Kasumi-1 (cell line): ENCODE data around the gene GLUL.

Source experiments
- DNase-seq, 2 experiments: peaks; one replicate each; lab custom pipeline; 2025; lab: John Stamatoyannopoulos, UW

GLUL gene

DNA sequence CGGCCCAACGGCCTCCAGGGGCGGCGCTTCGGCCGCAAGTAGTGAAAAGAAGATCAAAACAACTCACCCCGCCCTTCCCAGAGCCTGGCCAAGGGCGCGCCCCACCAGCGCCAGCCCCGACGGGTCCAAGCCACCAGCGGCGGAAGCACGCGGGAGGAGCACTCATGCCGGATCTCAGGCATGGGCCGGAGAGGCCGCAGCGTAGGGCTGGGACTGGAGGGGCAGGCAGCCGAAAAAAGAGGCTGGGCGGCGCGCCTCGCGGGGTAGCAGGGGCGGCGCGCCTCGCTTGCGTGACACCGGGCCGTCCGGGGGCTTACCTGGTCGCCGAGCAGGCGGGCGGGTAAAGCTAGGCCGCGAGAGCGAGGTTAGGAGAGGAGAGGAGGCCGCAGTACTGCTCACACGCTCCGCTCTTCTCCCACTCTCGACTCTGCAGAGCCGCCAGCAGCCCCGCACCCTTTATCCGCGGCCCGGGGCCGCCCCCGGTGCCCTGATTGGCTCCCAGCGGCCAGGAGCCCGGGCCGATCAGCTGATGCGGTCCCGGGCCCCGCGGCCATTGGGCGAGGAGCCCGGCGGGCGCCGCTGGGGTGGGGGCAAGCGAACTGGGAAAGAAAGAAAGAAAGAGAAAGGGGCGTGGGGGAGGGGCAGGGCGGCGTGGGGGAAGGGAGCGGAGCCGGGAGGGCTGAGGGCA lies at the start of gene GLUL:
Gene GLUL, minus strand, starts transcription at position 429 of the 688 bp plus-strand sequence. CDS start 3,053 bp downstream, outside the sequence.
- DNase-seq: peak; percentile 88 to 93

DNA sequence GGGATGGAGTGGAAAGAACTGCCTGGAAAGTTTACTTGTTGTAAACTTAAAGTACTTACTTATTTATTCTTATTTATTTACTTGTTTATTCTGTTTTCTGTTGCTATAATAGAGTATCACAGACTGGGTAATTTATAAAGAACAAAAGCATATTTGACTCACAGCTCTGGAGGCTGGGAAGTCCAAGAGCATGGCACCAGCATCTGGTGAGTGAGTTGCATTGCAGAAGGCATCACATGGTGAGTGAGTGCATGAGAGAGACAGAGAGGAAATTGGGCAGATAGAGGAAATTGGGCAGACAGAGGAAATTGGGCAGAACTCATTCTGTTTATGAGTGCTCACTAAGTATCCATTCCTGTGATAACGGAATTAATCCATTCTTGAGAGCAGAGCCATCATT lies 46.7 kb upstream of the GLUL start:
- DNase-seq: no peak

DNA sequence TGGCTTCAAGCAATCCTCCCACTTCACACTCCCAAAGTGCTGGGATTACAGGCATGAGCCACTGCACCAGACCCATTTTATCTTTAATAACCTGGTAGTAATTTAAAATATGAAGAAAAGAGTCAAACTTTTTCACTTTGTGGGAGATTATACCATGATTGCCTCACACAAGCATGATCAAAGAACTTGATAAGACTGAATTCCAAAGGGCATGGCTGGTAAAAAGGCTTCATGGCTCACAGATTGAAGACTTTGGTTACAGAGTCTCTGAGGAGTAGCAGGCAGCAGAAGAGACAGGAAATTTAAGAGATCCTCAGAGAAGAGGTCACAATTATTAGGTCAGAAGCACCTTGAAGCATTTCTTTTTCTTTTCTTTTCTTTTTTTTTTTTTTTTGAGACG lies 42.0 kb upstream of the GLUL start:
- DNase-seq: no peak

DNA sequence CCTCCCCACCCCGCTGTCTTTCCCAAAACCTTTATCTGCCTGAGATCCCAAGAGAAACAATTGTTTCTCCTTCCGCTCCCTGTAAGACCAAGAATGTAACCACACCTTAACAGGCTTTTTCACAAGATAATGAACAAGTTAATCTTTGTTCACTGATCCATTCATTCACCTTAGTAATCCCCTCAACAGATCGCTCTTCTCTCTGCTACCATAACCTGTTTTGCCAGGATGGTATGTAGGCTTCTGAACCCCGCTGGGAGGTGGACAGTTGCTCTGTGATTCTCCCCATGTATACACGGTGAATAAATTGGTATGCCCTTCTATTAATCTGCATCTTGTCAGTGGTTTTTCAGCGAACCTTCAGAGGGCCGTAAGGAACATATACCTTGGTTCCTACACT lies 39.7 kb upstream of the GLUL start:
- DNase-seq: no peak

DNA sequence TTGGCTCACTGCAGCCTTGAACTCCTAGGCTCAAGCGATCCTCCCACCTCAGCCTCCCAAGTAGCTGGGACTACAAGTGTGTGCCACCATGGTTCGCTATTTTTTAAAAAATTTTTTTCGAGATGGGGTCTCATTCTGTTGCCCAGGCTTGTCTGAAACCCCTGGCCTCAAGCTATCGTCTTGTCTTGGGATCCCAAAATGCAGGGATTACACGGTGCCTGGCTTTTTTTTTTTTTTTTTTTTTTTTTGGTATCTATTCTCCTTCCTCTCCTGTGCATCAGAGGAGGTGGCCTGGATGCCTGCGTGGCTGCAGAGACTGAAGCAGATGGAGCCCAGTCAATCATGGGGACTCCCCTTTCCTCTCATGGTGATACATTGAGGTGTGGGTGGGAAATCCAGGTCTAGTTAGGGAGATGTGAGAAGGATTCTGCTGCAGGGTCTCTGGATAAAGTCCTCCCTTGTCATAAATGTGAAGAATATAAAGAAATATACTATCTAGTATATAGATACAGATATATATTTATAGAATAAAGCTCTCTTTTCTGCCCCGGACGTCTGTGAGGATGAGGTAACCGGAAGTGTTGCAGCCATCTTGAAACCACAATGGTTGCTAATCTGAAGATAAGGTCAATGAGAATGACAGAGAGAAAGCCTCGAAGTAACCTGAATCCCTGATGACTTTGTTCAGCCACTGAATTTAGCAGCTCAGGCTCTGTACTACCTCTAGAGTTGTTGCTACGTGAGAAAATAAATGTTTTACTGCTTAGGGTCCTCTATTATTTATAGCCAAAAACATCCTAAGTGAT lies 38.9 kb upstream of the GLUL start:
- DNase-seq: peak; percentile 88 to 89

DNA sequence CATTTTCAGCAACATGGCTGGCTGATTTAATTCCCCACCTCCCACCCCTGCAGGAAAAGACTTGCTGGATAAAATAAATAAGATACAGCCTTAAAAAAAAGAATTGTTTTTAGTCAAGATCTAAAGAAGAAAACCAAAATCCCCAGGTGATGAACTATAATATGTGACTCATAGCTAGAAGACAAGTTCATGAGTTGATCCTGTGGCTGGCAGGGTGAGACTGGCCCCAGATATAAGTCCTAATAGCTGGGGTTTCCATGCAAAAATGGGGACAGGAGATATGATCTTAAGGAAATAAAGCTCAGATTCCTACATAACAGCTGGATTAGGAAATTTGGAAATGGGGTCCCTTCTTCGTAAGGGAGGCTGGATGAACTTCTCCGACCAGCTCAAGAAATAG lies 36.5 kb upstream of the GLUL start:
- DNase-seq: no peak

DNA sequence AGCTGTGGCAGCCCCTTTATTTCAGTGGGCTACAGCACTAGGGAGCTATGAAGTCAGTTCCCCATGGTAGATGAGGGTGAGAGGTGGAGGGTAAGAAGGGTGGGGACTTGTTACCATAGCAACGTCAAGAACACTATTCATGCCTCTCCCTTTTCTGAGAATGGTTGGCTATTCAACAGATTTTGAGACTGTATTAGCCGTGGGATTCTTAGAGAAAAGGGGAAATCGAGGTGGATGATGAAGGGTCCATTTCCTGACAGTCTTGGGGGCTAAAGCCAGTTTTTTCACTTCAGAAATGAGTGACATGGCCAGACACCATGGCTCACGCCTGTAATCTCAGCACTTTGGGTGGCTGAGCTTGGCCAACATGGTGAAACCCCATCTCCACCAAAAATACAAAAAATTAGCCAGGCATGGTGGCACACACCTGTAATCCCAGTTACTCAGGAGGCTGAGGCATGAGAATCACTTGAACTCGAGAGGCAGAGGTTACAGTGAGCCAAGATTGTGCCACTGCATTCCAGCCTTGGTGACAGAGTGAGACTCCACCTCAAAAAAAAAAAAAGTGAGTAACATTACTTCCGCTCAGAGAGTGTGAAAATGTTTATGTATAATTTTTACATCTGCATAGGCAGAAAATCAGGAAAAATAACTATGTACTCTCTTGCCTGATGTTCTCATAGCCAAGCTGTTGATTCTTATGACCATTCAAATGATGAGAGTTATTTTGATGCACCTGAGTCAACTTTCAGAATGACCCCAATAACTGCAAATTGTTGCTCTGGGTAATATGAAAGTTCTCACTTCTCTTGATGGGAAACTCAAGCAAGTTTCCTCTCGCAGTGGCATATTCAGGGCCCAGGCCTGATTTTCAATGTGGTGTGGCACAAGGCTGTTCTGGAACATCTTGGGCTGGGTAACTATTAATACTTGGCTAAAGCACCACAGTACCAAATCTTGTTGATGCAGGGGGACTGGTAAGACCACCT lies 35.1 kb upstream of the GLUL start:
- DNase-seq: no peak

DNA sequence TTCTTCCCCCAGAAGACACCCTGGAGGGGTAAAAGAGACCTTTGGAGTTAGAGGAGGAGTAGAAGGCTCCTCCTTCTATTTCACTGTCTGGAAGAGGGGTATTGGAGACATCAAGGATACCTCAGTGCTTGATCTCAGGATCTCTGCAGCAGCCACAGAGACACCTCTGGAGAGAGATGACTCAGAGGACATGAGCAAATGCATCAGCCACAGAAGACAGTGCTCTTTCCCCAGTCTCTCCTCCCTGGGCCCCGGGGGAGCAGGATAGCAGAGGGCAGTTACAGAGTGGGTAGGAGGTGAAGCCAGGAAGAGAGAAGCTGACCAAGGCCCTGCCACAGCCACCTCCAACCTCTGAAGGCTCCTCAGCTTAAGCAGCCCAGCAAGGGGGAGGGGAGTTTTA lies 24.2 kb upstream of the GLUL start:
- no peak for DNase-seq

DNA sequence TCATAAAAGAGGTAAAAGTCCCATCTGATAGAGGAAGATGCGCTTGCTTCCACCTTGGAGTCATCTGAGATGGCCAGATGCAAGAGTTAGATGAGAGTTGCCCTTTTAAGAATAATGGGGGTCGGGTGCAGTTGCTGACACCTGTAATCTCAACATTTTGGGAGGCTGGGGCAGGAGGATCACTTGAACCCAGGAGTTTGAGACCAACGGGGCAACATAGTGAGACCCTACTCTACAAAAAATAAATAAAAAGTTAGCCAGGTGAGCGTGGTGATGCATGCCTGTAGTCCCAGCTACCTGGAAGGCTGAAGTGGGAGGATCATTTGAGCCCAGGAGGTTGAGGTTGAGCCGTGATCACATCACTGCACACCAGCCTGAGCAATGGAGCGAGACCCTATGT lies 22.4 kb upstream of the GLUL start:
- DNase-seq: no peak

DNA sequence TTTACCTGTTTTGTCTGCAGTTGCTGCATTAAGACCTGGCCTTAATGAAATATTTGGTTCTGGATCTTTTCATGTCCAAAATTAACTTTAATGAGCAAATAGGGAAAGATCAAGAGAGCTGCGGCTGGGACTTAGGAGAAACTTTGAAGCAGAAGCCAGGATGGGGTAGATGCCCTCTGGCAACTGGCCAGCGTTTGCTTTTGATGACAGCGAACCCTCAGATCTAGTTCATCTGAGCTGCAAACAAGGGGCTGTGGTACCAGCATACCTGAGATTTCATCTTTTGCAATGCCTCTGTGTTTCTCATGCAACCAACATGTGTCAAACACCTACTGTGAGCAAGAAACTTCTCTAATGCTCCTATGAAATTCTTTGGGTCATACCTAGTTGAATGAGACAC lies 21.9 kb upstream of the GLUL start:
- no peak for DNase-seq

DNA sequence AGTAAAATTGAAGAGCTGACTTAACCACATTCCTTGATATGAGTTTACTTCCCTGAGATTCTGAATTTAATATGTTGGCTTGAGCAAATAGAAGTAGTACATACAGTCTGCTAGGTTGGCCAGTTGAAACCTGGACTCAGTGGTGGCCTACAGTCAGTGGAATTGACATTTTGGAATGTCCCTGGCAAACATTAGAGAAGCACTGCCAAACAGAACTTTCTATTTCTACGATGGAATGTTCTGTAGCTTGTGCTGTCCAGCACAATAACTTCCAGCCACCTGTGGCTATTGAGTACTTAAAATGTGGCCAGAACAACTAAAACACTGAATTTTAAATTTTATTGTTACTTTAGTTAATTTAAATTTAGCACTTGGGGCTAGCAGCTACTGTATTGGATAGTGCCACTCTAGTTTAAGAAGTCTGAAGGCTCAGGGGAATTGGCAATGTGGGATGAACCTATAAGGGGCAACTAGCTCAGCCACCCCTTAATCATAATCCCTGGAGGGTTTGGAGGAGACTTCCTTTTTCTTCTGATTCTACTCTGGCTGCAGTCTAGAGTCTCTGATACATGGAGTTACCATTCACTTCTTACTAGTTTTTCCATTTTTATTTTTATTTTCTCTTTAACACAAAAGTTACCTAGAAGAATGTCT lies 19.2 kb upstream of the GLUL start:
- no peak for DNase-seq

DNA sequence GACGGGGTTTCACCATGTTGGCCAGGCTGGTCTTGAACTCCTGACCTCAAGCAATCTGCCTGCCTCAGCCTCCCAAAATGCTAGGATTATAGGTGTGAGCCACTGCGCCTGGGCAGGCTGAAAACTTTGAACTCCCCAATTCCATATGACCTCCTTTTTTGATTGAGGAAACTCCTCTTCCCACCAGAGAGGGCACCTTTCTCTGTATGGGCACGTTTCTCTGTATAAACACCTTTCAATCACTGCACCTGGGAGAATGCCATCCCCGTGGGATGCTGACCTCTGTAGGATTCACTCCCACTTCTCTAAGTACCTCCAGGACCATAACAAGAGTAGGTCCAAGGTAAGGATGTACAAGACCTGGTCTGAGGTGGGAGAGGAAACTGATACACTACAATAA lies 18.5 kb upstream of the GLUL start:
- DNase-seq: no peak

DNA sequence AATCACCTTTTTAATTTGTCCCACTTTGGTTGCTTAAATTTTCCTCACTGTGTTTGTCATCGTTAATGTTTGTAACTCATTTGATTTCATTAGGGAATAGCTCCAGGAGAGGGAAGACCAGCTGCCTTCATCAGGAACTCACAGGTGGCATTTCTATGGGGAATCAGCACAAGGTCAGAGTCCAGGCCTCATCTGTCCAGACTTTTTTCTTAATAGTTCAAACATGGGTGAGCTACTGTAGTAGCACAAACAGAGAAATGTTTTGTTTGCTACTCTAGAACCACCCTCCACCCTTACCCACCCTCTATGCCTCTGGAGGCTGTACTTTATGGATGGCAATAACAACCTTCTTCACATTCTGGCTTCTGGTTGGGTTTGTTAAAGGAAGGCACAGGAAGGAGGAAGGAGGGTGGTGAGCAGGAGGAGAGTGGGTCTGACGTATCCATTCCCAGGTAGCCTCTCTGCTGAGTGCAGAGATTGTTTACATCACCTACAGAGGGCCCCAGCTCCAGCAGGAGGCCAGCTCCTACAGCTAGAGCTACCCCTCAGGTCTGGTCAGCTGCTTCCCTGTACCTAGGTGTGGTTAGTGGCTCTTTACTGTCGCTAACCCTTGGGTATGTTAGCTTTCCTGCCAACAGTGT lies 17.0 kb upstream of the GLUL start:
- DNase-seq: no peak

DNA sequence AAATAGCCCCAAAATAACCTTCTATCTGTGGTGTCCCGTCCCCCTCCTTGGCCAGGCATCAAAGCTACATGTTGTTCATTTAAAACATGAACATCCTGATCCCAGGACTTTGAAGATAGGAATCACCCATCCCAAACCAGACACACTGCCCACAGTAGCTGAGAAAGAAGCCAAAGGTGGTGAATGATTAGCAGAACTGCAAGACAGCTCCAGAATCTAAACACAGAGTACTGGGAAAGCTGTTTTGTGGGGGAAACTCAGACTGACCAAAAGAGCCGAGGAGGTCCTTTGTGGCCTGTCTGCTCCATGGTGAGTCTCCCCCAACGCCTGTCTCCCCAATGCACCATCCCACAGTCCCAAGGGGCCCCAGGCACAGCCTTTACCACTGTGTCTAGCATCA lies 16.1 kb upstream of the GLUL start:
- no peak for DNase-seq

DNA sequence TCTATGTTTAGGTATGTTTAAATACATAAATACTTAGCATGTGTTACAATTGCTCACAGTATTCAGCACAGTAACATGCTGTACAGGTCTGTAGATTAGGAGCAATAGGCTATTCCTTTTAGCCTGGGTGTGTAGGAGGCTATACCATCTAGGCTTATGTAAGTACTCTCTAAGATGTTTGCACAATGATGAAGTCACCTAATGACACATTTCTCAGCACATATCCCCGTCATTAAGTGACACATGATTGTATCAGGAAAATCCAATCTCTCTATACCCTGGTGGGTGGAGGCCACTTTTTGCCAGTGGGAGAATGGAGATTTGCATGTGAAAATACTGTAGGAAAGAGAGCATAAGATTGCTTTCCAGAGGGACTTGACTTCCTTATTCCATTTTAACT lies 14.4 kb upstream of the GLUL start:
- DNase-seq: no peak

DNA sequence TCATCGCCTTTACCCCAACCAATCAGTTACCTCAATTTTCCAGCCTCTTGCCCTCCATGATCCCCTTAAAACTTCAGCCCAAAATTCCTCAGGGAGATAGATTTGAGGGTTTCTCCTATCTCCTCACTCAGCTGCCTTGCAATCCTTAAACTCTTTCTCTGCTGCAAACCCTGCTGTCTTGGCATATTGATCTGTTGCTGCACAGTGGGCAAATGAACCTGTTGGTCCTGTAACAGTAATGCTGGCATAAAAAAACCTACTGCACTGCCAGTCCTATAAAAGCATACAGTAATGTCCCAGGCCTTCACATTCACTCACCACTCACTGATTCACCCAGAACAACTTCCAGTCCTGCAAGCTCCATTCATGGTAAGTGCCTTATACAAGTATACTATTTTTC lies 14.0 kb upstream of the GLUL start:
- DNase-seq: no peak

DNA sequence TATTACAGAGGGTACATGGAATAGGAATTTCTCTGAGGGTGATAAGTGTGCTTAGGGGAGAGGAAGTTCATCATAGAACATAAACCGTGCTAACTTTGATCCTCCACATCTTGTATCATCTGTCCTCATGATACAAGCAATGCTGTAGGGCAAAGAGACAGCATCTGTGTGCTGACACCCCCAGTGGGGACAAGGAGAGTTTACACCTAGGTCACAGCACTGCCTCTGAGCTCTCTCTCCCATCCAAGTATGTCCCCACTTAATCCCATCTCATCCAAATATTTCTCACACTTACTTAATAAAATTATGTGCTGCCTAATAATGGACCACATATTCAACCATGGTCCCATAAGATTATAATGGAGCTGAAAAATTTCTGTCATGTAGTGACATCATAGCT lies 13.2 kb upstream of the GLUL start:
- peak; percentile 24 to 41 for DNase-seq

DNA sequence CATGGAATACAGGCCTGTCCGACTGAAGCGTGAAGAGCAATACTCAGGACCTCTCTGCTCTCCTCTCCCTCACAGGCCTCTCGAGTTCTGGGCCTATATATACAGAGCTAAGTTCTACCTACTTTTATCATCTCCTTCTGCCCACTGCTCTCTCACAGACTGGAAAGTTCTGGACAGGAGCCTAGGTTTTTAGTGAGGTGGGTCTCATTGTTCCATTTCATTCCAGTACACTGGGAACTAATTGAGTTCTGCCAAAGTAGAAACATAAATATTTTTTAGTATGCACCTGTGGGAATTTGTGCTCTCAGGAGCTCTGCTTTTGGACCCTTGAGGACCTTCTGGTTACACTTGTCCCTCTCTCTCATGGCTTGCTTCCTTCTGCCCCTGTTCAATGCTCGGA lies 9.0 kb upstream of the GLUL start, which contains the start of gene TEDDM1:
Gene TEDDM1, minus strand, starts transcription at position 101 of the 400 bp plus-strand sequence. CDS start 182 bp downstream, outside the sequence.
- no peak for DNase-seq

DNA sequence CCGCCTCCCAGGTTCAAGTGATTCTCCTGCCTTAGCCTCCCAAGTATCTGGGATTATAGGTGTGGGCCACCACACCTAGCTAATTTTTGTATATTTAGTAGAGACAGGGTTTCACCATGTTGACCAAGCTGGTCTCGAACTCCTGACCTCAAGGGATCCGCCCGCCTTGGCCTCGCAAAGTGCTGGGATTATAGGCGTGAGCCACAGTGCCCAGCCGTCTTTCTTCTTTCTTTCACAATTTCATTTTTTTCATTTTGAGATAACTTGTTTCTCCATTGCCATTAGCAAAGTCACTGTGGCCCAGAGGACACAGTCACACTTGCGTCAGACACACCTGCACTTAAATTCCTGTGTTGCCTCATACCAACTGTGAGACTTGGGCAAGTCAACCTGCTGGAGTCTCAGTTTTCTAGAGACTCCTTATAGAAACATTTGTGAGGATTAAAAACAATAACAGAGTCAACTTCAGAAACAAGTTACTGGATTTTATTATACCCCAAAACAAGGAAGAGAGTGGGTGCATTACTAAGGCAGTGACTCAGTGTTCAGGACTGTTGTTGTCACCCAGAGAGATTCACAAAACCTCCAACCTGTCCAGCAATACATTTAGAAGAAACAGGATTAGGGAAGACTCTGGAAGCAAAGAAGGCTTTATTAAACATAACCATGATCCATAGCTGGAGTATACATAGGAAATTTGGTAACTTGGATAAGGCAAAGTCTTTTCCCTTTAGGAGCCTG lies 6.2 kb upstream of the GLUL start:
- no peak for DNase-seq

DNA sequence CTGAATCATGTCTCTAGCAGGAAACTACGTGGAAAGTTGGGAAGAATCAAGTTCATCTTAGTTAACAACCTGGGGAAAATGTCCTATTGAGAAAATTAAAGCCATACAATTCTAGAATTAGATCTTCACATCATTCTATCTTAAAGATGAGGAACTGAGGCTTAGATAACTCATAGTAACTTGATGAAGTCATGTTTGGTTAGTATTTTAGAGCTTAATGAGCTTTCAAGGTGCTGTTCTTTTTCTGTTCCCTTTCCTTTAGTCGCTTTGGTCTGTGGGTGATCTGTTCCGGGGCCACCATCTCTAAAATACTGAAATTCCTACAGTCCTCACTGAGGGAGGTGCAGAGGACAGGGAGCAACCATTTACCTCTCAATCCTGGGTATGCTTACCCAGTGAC lies 4.3 kb upstream of the GLUL start:
- DNase-seq: no peak
